Activated CD4-positive, alpha-beta T cell treated with anti-CD3 and anti-CD28 coated beads, Interleukin-2, amount 10 ng/mL, durations not matched to agents 24 days and 14 days (primary cell): ENCODE measurements around the gene SAMD11. TPM values are rescaled to one million over a fixed set of nuclear protein-coding genes. Genes with fewer than 3 reads are reported as not detected.
A peak's percentile ranks its signal among the peaks of the same experiment; 100 is the strongest.

Experiments
- DNase-seq: peaks from one replicate; pipeline ENCODE4 v3.0.0; 2022
- H3K27ac Mint-ChIP-seq: one replicate; pipeline ENCODE4 v1.8.0; 2022; ENCODE audit warnings: mild to moderate bottlenecking, mixed read lengths
- H3K27me3 Mint-ChIP-seq: one replicate; pipeline ENCODE4 v1.8.0; 2022; ENCODE audit warnings: mixed read lengths
- H3K36me3 Mint-ChIP-seq: one replicate; pipeline ENCODE4 v1.8.0; 2022; ENCODE audit warnings: low read depth, mild to moderate bottlenecking, mixed read lengths
- H3K4me1 Mint-ChIP-seq: one replicate; pipeline ENCODE4 v1.8.0; 2021; ENCODE audit warnings: mixed read lengths
- H3K4me3 Mint-ChIP-seq: one replicate; pipeline ENCODE4 v1.8.0; 2022; ENCODE audit warnings: mild to moderate bottlenecking, moderate library complexity, mixed read lengths
- H3K9me3 Mint-ChIP-seq: one replicate; pipeline ENCODE4 v1.8.0; 2021; ENCODE audit warnings: mixed read lengths
- intact Hi-C: fragments of 100-400 bp; cut with micrococcal nuclease; formaldehyde crosslinking; loops from one replicate; pipeline ENCODE4 v1.15.1; 2023
- total RNA-seq: library from RNA; stranded (reverse); gene quantifications from 2 replicates; pipeline ENCODE4 v1.2.3, GENCODE V29; 2022

The SAMD11 gene
- total RNA-seq, 1 donor from 2014 or later = not detected

- DNase-seq = no peak
- Mint-ChIP-seq H3K27me3 (peaks cover 22% of the 10 kb centered on the region), H3K9me3 (no peaks in the 10 kb centered on the region), H3K36me3 (no peaks in the 10 kb centered on the region), H3K27ac (no peak overlapping the region), H3K4me3 (no peak overlapping the region), H3K4me1 (peaks cover 12% of the 10 kb centered on the region)
- intact Hi-C loops = no loop called here
Observed at GRCh38 chr1:917076-917459, 6.7 kb upstream of the SAMD11 start.

GRCh38 chr1:917466-918091 lies 6.1 kb upstream of the SAMD11 start:
- Mint-ChIP-seq H3K9me3 (no peaks in the 10 kb centered on the region), H3K36me3 (no peaks in the 10 kb centered on the region), H3K4me1 (peaks cover 8% of the 10 kb centered on the region), H3K27ac (no peak overlapping the region), H3K27me3 (peaks cover 24% of the 10 kb centered on the region), H3K4me3 (no peak overlapping the region)
- no peak for DNase-seq
- intact Hi-C loops = no loop called here

DNA sequence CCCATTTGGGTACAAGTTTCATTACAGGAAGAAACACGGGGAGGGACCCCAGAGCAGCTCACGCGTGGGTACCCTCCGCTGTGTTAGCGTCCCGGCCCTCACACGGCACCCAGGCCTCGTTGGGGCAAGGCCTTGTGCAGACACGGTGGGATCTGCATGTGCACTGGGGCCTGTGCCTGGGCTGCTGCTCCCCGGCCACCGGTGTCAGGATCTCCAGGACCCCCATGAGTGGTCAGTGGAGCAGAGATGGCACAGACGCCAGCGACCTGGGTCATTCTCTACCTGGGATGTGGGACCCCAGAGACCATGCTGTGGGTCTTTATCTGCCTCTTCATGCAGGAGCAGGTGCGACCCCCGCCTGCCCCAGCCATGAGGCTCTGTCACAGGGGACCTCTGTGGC lies 5.4 kb upstream of the SAMD11 start:
- intact Hi-C loops = no loop called here
- Mint-ChIP-seq H3K4me1 (peaks cover 8% of the 10 kb centered on the region), H3K27ac (no peak overlapping the region), H3K27me3 (peaks cover 28% of the 10 kb centered on the region), H3K36me3 (no peaks in the 10 kb centered on the region), H3K4me3 (no peak overlapping the region), H3K9me3 (no peaks in the 10 kb centered on the region)
- DNase-seq = no peak

DNA sequence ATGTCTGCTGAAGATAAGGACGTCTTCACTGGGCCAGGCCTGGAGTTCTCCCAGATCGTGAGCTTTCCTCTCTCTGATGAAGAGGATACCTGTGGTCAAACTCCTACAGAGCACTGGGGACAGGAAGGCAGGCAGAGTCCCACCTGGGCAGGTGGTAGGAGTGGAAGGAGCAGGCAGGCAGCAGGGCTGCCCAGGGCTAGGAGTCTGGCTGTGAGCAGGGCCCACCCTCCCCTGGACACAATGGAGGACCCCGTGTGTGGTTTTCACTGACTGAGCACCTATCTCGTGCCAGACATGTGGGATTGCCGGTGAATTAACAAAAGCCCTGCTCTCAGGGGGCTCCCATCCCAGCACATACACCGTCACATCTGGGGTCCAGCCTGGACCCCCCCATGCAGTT lies 4.9 kb upstream of the SAMD11 start:
- Mint-ChIP-seq H3K27ac (no peak overlapping the region), H3K27me3 (peaks cover 29% of the 10 kb centered on the region), H3K4me3 (no peak overlapping the region), H3K9me3 (no peaks in the 10 kb centered on the region), H3K4me1 (peaks cover 9% of the 10 kb centered on the region), H3K36me3 (no peaks in the 10 kb centered on the region)
- intact Hi-C loops = no loop called here
- DNase-seq = no peak

DNA sequence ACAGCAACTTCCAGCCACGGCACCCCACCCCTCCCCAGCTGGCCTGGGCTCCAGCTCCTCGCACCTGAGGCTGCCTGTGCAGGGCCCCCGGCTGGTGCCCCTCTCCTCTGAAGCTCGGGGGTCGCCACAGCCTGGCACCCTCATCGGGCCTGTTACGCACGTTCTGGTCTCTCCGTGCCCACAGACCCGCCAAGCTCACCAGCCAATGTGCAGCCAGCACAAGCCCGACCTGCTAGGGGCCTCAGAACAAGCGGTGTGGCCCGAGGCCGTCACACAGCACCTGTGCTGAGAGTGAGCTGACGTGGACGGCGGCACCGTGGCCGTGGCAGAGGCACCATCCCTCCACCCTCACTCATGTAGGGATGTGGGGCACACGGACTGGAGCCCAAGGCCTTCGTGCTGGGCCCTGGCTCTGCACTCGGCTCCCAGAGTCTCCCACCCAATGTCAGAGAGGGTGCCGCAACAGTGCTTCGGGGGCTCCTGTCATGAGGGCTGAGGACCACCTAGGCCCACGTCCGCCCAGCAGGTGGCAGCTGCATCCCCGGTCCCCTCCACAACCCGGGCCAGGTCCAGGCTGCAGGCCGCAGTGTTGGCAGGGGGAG lies 4.4 kb upstream of the SAMD11 start:
- Mint-ChIP-seq H3K27me3 (peaks cover 29% of the 10 kb centered on the region), H3K9me3 (no peaks in the 10 kb centered on the region), H3K36me3 (no peaks in the 10 kb centered on the region), H3K4me3 (no peak overlapping the region), H3K27ac (no peak overlapping the region), H3K4me1 (peaks cover 9% of the 10 kb centered on the region)
- no peak for DNase-seq
- intact Hi-C loops = no loop called here

DNA sequence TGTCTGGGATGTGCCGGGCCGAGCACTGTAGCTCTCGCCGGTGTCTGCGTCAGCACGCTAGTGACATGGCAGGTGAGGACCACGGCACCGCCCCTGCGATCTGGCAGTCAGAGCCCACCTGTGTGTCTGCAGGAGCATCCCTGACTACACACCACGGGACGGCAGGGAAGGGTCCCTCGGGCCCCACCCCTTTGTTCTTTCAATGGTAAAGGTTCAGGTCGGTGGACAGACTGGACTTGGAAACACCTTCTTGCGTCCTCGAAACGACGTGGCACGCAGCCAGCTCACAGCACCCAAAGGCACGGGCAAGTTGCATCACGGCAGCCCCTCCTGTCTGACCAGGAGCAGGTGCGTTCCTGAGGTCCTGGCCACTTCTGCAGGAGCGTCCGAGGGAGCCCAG lies 3.7 kb upstream of the SAMD11 start:
- intact Hi-C loops = no loop called here
- H3K4me1 Mint-ChIP-seq = peaks cover 9% of the 10 kb centered on the region
- no peak overlapping the region for H3K27ac Mint-ChIP-seq
- no peaks in the 10 kb centered on the region for H3K9me3 Mint-ChIP-seq
- no peak for DNase-seq
- H3K27me3 Mint-ChIP-seq = peaks cover 29% of the 10 kb centered on the region
- no peaks in the 10 kb centered on the region for H3K36me3 Mint-ChIP-seq
- H3K4me3 Mint-ChIP-seq = no peak overlapping the region

- no peak for DNase-seq
- Mint-ChIP-seq H3K9me3 (no peaks in the 10 kb centered on the region), H3K27ac (no peak overlapping the region), H3K27me3 (peaks cover 29% of the 10 kb centered on the region), H3K4me3 (no peak overlapping the region), H3K36me3 (no peaks in the 10 kb centered on the region), H3K4me1 (peaks cover 9% of the 10 kb centered on the region)
- intact Hi-C loops = no loop called here
Observed at GRCh38 chr1:920521-920920, 3.2 kb upstream of the SAMD11 start.

GRCh38 chr1:921011-921837 lies 2.5 kb upstream of the SAMD11 start:
- intact Hi-C loops = no loop called here
- Mint-ChIP-seq H3K27me3 (peaks cover 34% of the 10 kb centered on the region), H3K4me3 (no peak overlapping the region), H3K9me3 (no peaks in the 10 kb centered on the region), H3K36me3 (no peaks in the 10 kb centered on the region), H3K4me1 (peaks cover 9% of the 10 kb centered on the region), H3K27ac (peak overlapping the region; percentile 58)
- DNase-seq = no peak

DNA sequence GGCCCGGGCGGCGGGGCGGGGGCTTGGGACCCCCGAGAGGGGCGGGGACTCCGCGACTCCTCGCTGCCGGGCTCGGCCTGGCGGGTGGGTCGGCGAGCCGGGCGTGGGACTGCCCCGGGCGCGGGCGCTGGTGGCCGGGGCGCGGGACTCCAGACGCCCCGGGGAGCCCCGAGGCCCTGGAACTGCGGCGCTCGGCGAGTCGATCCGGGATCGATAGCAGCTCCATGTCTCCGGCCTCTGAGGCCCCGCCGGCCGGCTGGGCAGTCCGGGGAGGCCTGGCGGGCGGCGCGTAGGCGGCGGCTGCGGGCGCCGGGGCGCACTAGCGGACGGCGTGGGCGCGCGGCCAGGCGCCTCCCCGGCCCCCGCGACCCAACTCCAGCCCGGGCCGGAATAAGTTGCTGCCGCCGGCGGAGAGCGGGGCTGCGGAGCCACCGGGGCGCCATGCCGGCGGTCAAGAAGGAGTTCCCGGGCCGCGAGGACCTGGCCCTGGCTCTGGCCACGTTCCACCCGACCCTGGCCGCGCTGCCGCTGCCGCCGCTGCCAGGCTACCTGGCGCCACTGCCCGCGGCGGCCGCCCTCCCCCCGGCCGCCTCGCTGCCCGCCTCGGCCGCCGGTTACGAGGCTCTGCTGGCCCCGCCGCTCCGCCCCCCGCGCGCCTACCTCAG lies 400 bp downstream of the SAMD11 start:
- DNase-seq = no peak
- H3K36me3 Mint-ChIP-seq = no peaks in the 10 kb centered on the region
- H3K27ac Mint-ChIP-seq = no peak overlapping the region
- no peaks in the 10 kb centered on the region for H3K9me3 Mint-ChIP-seq
- intact Hi-C loops = loop anchor here (2.0 kb wide), 1 partner anchor 17 kb away; no protein-coding TSS in a partner anchor
- H3K4me1 Mint-ChIP-seq = peaks cover 9% of the 10 kb centered on the region
- peaks cover 49% of the 10 kb centered on the region for H3K27me3 Mint-ChIP-seq
- H3K4me3 Mint-ChIP-seq = no peak overlapping the region

DNA sequence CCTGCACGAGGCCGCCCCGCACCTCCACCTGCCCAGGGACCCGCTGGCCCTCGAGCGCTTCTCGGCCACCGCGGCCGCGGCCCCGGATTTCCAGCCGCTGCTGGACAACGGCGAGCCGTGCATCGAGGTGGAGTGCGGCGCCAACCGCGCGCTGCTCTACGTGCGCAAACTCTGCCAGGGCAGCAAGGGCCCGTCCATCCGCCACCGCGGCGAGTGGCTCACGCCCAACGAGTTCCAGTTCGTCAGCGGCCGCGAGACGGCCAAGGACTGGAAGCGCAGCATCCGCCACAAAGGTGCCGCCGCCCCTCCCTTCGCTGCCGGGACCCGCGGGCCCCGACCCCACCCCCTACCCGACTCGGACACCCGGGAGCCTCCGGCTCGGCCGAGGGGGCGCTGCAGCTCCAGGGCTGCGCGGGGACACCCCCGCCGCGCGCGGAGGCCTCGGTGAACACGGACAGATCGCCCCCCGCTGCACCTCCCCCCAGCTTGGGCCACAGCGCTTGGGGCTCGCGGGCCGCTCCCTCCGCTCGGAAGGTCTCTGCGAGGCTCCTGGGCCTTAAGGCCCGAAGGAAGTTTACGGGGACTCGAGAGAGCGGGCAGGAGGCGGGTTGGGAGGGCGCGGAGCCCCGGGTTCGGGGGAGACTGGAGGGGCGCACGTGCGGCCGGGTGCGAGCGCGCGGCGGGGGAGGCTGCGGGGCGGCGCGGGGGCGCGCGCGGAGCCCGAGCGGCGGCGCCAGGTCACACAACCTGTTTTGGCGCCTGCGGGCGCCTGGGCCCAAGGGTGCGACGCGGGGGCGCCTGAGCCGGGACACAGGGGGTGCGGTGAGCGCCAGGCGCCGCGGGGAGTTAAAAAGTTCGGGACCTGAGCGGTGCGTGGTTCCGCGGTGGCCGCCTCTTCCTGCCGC lies 1.2 kb downstream of the SAMD11 start:
- intact Hi-C loops = no loop called here
- DNase-seq = no peak
- Mint-ChIP-seq H3K9me3 (no peaks in the 10 kb centered on the region), H3K4me3 (peak overlapping the region; percentile 26), H3K27ac (no peak overlapping the region), H3K4me1 (peaks cover 9% of the 10 kb centered on the region), H3K36me3 (no peaks in the 10 kb centered on the region), H3K27me3 (peaks cover 49% of the 10 kb centered on the region)

DNA sequence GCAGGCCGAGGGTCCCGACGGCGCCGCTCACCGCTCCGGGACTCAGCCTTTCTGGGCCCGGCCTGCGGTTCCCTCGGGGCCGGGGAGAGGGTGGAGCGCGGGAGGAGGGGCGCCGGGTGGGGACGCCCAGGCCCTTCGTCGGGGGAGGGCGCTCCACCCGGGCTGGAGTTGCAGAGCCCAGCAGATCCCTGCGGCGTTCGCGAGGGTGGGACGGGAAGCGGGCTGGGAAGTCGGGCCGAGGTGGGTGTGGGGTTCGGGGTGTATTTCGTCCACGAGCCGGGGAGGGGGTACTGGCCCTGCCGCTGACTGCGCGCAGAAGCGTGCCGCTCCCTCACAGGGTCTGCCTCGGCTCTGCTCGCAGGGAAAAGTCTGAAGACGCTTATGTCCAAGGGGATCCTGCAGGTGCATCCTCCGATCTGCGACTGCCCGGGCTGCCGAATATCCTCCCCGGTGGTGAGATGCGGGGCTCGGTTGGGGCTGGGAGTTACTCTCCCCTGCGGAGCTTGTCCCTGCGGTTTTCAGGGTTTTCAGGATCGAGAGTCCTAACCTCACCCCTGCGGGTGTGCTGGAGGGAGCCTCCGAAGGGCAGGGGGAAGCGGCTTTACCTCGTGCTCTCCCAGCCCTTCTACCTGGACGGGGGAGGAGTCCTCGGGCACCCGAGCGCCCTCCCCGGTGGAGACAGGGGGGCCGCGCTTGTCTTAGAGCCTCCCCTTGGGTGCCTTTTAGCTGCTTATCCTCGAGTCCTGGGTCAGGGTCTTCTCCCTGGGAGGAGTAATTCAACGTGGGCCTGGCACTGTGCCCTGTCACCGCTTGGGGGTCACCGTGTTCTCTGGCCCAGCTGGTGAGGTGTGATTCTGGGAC lies 2.1 kb downstream of the SAMD11 start:
- Mint-ChIP-seq H3K27me3 (peaks cover 41% of the 10 kb centered on the region), H3K4me3 (no peak overlapping the region), H3K9me3 (no peaks in the 10 kb centered on the region), H3K36me3 (no peaks in the 10 kb centered on the region), H3K4me1 (peaks cover 7% of the 10 kb centered on the region), H3K27ac (no peak overlapping the region)
- intact Hi-C loops = no loop called here
- DNase-seq = no peak

GRCh38 chr1:927234-927633 lies 3.5 kb downstream of the SAMD11 start:
- no peaks in the 10 kb centered on the region for H3K36me3 Mint-ChIP-seq
- H3K4me3 Mint-ChIP-seq = no peak overlapping the region
- H3K9me3 Mint-ChIP-seq = no peaks in the 10 kb centered on the region
- intact Hi-C loops = no loop called here
- DNase-seq = no peak
- peaks cover 37% of the 10 kb centered on the region for H3K27me3 Mint-ChIP-seq
- H3K27ac Mint-ChIP-seq = no peak overlapping the region
- H3K4me1 Mint-ChIP-seq = peaks cover 4% of the 10 kb centered on the region
